Transverse colon (tissue), 4 donors: Measurements from ENCODE around the gene KCNH3. TPM values are rescaled to one million over a fixed set of nuclear protein-coding genes. Genes with fewer than 3 reads are reported as not detected.

ENCODE experiments used
- DNase-seq: peaks from one replicate; pipeline ENCODE4 v3.0.0-alpha.2; 2019
- H3K27ac ChIP-seq, 4 donors: fragments of 200-600 bp; sonication (generic); 2 replicates each; pipeline ENCODE4 v1.5.1; 2016 to 2018; ENCODE audit warnings: inconsistent platforms in 4 of 4
- H3K27me3 ChIP-seq: fragments of 200-600 bp; sonication (generic); 2 replicates; pipeline ENCODE4 v1.5.1; 2017; ENCODE audit warnings: inconsistent platforms
- H3K36me3 ChIP-seq, 4 donors: fragments of 200-600 bp; sonication (generic); 2 replicates each; pipeline ENCODE4 v1.5.1; 2017 to 2019; ENCODE audit warnings: inconsistent platforms in 4 of 4
- H3K4me1 ChIP-seq, 4 donors: fragments of 200-600 bp; sonication (generic); 2 replicates each; pipeline ENCODE4 v1.5.1; 2017 to 2020; ENCODE audit warnings: inconsistent platforms in 4 of 4
- H3K4me3 ChIP-seq, 4 donors: fragments of 200-600 bp; sonication (generic); 1 replicate in 1 of 4; 2 replicates in 3 of 4; pipeline versions ENCODE4 v1.5.1 to v1.6.1; 2017 to 2019; ENCODE audit warnings: inconsistent platforms in 4 of 4
- H3K9me3 ChIP-seq, 2 donors: fragments of 200-600 bp; sonication (generic); 2 replicates each; pipeline ENCODE4 v1.5.1; 2017 to 2019; ENCODE audit warnings: inconsistent platforms in 2 of 2
- EP300 ChIP-seq: sonication (generic); formaldehyde crosslinking; IDR thresholded peaks from one replicate; pipeline ENCODE4 v1.6.1; 2017; ENCODE audit warnings: antibody characterized with exemption, low read depth
- POLR2A ChIP-seq: fragments of 450-650 bp; IDR thresholded peaks from one replicate; pipeline ENCODE4 v1.6.1; 2016; ENCODE audit warnings: antibody characterized with exemption, mild to moderate bottlenecking, moderate library complexity
- POLR2AphosphoS5 ChIP-seq, 3 donors: sonication (generic); formaldehyde crosslinking; IDR thresholded peaks; one replicate each; pipeline ENCODE4 v1.6.1; 2016; ENCODE audit warnings: antibody characterized with exemption in 3 of 3
- WGBS, 2 donors: methylation state at CpG; one replicate each; pipeline ENCODE4 v1.1.5; 2018; ENCODE audit warnings: low coverage in 1 of 2; 5-methylcytosine and 5-hydroxymethylcytosine counted together
- in situ Hi-C, 4 donors: fragments of 200-750 bp; cut with MboI; loops; one replicate each; pipeline versions ENCODE4 v1.15.0 to v1.15.1; 2017; ENCODE audit warnings: low sequenced_read_pairs in 3 of 4, low pct_ligation_motif_present in 1 of 4, low pct_unique_long_range_greater_than_20kb in 1 of 4
- intact Hi-C: fragments of 100-400 bp; cut with DNase I; formaldehyde crosslinking; loops from one replicate; pipeline ENCODE4 v1.15.1; 2023; ENCODE audit warnings: low total_unique reads
- total RNA-seq, 4 donors: library from RNA; depleted of rRNA; stranded (reverse); fragments of >200 nt; gene quantifications; one replicate each; pipeline ENCODE4 v1.1.0, GENCODE V29; 2016
- TF ChIP-seq, protein P1 (sequence below), 5 experiments: fragments of 200-600 bp in 3 of 5; fragments of 450-650 bp in 2 of 5; sonication (generic) in 3 of 5; IDR thresholded peaks; 1 replicate in 2 of 5; 2 replicates in 3 of 5; pipeline ENCODE4 v1.5.1; 2016 to 2017; ENCODE audit warnings: antibody characterized with exemption in 5 of 5, inconsistent platforms in 3 of 5, mild to moderate bottlenecking in 2 of 5, moderate library complexity in 1 of 5

The KCNH3 gene
- total RNA-seq, 4 donors from 2014 or later: 0.32 to 0.80 TPM; not detected in 2

DNA sequence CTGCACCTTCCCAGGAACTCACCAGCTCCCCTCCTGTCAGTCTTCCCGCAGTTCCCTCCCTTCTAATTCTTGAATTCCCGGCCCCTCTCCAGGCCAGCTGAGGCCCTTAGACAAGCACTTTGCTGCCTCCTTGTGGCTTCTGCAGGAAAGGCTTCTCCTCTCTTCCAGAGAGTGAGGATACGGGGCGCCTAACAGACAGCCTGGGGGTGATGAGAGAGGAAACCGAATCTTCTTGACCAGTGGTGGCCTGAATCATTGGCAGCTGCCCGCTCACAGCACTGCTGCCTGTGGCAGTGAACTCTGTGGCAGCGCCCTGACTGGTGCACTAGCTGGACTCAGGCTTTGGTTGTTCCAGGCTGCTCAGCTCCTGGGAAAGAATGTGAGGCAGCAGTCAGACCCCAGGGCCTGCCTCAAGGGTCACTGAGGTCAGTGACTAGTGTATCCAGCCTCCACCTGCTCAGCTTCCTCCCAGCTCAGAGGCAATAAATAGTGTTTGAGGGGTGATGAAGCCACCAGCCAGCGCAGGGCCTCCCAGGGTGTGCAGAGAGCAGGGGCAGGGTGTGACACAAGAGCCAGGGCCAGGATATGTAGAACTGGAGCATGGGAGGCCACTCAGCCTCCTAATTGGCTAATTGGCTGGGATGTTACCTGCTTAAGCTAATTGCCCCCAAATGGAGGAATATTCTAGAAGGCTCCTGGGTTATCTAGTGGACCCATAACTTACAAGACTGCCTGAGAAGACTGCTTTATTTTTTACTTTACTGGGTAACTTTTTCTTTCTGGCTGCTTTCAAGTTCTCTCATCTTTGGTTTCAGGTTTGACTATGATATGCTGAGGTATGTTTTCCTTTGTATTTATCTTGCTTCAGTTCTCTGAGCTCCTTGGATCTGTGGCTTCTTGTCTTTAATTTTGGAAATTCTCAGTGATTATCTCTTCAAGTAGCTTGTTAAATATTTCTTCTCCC is 42.0 kb downstream of the KCNH3 start:
- no peak overlapping the region for H3K27ac ChIP-seq
- DNase-seq: peak; percentile 76
- in situ Hi-C loops (no loop called here), intact Hi-C loops (no loop called here)
- H3K4me1 ChIP-seq: peaks cover 0 to 15% (median 2%) of the 10 kb centered on the region in 4 donors
- H3K4me3 ChIP-seq: no peak overlapping the region
- H3K9me3 ChIP-seq: no peaks in the 10 kb centered on the region
- 38% methylated on average over 8 of the region's 8 CpGs; no CpG with 5 or more reads in 1 of the 2 donors for WGBS, 2 donors
- no peaks in the 10 kb centered on the region for H3K27me3 ChIP-seq
- TF ChIP-seq, protein P1, sequence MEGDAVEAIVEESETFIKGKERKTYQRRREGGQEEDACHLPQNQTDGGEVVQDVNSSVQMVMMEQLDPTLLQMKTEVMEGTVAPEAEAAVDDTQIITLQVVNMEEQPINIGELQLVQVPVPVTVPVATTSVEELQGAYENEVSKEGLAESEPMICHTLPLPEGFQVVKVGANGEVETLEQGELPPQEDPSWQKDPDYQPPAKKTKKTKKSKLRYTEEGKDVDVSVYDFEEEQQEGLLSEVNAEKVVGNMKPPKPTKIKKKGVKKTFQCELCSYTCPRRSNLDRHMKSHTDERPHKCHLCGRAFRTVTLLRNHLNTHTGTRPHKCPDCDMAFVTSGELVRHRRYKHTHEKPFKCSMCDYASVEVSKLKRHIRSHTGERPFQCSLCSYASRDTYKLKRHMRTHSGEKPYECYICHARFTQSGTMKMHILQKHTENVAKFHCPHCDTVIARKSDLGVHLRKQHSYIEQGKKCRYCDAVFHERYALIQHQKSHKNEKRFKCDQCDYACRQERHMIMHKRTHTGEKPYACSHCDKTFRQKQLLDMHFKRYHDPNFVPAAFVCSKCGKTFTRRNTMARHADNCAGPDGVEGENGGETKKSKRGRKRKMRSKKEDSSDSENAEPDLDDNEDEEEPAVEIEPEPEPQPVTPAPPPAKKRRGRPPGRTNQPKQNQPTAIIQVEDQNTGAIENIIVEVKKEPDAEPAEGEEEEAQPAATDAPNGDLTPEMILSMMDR (IDR thresholded peaks at IDR 0.05): peak; percentile 72 to 81 (median 76)
- no peak for TF ChIP-seq EP300
- no peaks in the 10 kb centered on the region for H3K36me3 ChIP-seq

DNA sequence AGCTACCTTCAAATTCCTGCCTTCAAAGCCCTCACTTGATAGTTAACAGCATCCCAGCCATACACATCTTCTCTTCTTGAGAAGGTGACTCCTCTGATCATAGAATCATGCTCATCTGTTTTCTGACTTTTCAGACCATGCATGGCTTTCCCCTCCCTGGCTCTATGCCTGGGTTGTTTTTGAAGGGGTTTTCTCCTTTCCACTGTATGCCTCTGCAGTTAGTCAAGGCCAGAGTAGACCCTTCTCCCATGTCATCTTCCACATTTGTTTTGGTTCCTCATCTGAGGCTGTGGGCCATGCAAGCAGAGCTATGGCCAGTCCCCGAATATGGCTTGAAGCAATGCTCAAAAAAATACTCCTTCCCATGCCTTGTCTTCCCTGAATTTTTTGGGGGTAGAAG is 43.4 kb downstream of the KCNH3 start:
- no peak overlapping the region for H3K4me3 ChIP-seq
- H3K27ac ChIP-seq: peak overlapping the region in 1 of 4 donors; percentile 34
- no peak for DNase-seq
- TF ChIP-seq POLR2A: no peak
- no peak for TF ChIP-seq POLR2AphosphoS5 (IDR thresholded peaks at IDR 0.05)
- no peak for TF ChIP-seq EP300
- TF ChIP-seq, protein P1 (IDR thresholded peaks at IDR 0.05): no peak
- in situ Hi-C loops: no loop called here
- intact Hi-C loops: no loop called here
- no peaks in the 10 kb centered on the region for H3K9me3 ChIP-seq
- peaks cover 0 to 15% (median 2%) of the 10 kb centered on the region in 4 donors for H3K4me1 ChIP-seq
- H3K36me3 ChIP-seq: no peaks in the 10 kb centered on the region
- WGBS, 2 donors: 78% methylated on average over 1 of the region's 1 CpG; no CpG with 5 or more reads in 1 of the 2 donors
- no peaks in the 10 kb centered on the region for H3K27me3 ChIP-seq

DNA sequence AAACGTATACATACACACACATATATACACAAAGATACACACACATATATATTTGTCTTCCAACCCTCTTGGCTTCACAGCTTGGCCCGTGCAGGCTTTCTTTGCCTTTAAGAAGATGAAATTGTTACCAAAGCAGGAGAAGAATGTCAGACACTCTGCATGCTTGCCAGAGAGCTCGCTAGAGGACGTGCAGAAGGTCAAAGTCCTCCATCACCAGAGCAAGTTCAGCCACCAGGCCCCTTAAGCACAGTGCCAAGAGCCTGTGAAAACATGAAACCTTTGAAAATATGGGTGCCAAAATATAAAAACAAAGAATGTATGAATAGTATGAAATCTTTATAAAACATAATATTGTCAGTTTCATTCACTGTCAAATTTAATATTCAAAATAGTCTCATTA is 44.0 kb downstream of the KCNH3 start:
- Histone ChIP-seq H3K27ac (peak overlapping the region in 3 of 4 donors; percentile 21 to 65 (median 37)), H3K4me3 (no peak overlapping the region), H3K9me3 (no peaks in the 10 kb centered on the region), H3K36me3 (no peaks in the 10 kb centered on the region), H3K4me1 (peaks cover 0 to 15% (median 2%) of the 10 kb centered on the region in 4 donors), H3K27me3 (no peaks in the 10 kb centered on the region)
- DNase-seq: no peak
- 40 to 41% methylated on average over 4 of the region's 4 CpGs for WGBS, 2 donors
- in situ Hi-C loops: no loop called here
- intact Hi-C loops: no loop called here
- TF ChIP-seq, protein P1 (IDR thresholded peaks at IDR 0.05): no peak
- TF ChIP-seq EP300 (no peak), POLR2AphosphoS5 (IDR thresholded peaks at IDR 0.05) (no peak)

DNA sequence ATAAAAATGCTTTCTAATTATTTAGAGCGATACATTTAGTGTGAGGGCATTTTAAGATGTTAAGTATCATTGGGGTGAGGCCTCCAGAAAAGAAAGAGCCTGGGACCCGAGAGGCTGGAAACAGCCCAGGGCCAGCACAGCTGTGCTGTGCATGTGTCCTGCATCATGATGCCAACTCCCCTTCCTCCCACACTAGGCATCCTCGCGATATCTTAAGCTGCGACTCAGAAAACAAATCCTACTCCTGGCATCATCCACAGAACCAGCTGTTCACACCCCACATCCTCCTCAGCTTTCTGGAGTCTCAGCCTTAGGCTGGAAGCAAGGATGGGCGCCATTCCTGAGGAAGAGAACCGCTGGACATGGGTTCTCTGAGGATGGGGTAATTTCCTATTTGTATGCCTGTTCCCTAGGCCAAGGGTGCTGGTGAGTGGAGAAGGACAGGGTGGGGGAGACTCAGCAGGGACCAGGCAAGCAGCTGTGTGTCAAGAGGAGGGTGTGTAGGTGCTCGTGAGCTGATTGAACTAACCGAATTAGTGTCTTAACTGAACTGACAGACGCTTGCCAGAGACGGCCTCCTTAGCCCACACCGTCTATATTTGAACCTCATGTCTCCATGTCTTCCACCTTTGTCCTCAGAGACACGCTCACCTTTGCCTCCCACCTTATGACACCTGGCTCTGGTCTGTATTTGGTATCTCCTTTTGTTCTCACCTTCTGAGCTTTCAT is 44.7 kb downstream of the KCNH3 start:
- Histone ChIP-seq H3K4me3 (no peak overlapping the region), H3K36me3 (no peaks in the 10 kb centered on the region), H3K9me3 (no peaks in the 10 kb centered on the region), H3K27ac (peak overlapping the region in 3 of 4 donors; percentile 21 to 65 (median 37)), H3K27me3 (no peaks in the 10 kb centered on the region), H3K4me1 (peaks cover 0 to 15% (median 2%) of the 10 kb centered on the region in 4 donors)
- TF ChIP-seq, protein P1 (IDR thresholded peaks at IDR 0.05): no peak
- no peak for TF ChIP-seq EP300
- no peak for TF ChIP-seq POLR2AphosphoS5 (IDR thresholded peaks at IDR 0.05)
- TF ChIP-seq POLR2A: no peak
- no peak for DNase-seq
- in situ Hi-C loops: no loop called here
- 82 to 85% methylated on average over 12 to 13 of the region's 13 CpGs for WGBS, 2 donors
- intact Hi-C loops: no loop called here
